Epidermal melanocyte (primary cell): ENCODE results near the gene DMRTB1.

Experiments
- DNase-seq: peaks from one replicate; pipeline ENCODE4 v3.0.0; 2011; ENCODE audit warnings: low spot score; ENCODE audit not compliant: insufficient read length

The DMRTB1 gene

GRCh38 chr1:53435151-53435550 lies 24.0 kb upstream of the DMRTB1 start:
- DNase-seq: no peak

GRCh38 chr1:53438427-53439336 lies 20.5 kb upstream of the DMRTB1 start:
- no peak for DNase-seq

- no peak for DNase-seq
These were observed 19.6 kb upstream of the DMRTB1 start for GRCh38 chr1:53439337-53440207.

- DNase-seq: no peak
These were observed 18.6 kb upstream of the DMRTB1 start for GRCh38 chr1:53440633-53441032.

GRCh38 chr1:53442299-53442698 lies 16.9 kb upstream of the DMRTB1 start:
- no peak for DNase-seq

GRCh38 chr1:53446051-53446450 lies 13.1 kb upstream of the DMRTB1 start:
- DNase-seq: no peak

GRCh38 chr1:53447413-53447812 lies 11.8 kb upstream of the DMRTB1 start:
- no peak for DNase-seq

GRCh38 chr1:53448241-53448841 lies 10.9 kb upstream of the DMRTB1 start:
- DNase-seq: no peak

GRCh38 chr1:53449021-53449420 lies 10.2 kb upstream of the DMRTB1 start:
- DNase-seq: no peak

GRCh38 chr1:53449693-53450092 lies 9.5 kb upstream of the DMRTB1 start:
- DNase-seq: no peak

GRCh38 chr1:53450225-53450624 lies 9.0 kb upstream of the DMRTB1 start:
- no peak for DNase-seq

GRCh38 chr1:53454019-53454418 lies 5.2 kb upstream of the DMRTB1 start:
- no peak for DNase-seq

- no peak for DNase-seq
These were observed 3.7 kb upstream of the DMRTB1 start for GRCh38 chr1:53455364-53455991.

- DNase-seq: no peak
These were observed 565 bp upstream of the DMRTB1 start for GRCh38 chr1:53458634-53459033.

GRCh38 chr1:53460211-53460634 lies 1.0 kb downstream of the DMRTB1 start:
- no peak for DNase-seq

- no peak for DNase-seq
These were observed 1.6 kb downstream of the DMRTB1 start for GRCh38 chr1:53460666-53461322.

GRCh38 chr1:53461323-53462044 lies 2.3 kb downstream of the DMRTB1 start:
- no peak for DNase-seq

GRCh38 chr1:53462193-53462592 lies 3.0 kb downstream of the DMRTB1 start:
- DNase-seq: no peak

GRCh38 chr1:53462769-53463501 lies 3.7 kb downstream of the DMRTB1 start:
- DNase-seq: no peak
